Amniotic stem cell (primary cell): ENCODE measurements around the gene FRMD4B.
"Not testable (repeated sequence)": the region's sequence is repeated elsewhere in the genome, so short reads cannot be mapped to it uniquely, and the experiment has no call there.

Source experiments
- DNase-seq: peaks from one replicate; lab custom pipeline; 2025; lab: John Stamatoyannopoulos, UW

The FRMD4B gene

DNA sequence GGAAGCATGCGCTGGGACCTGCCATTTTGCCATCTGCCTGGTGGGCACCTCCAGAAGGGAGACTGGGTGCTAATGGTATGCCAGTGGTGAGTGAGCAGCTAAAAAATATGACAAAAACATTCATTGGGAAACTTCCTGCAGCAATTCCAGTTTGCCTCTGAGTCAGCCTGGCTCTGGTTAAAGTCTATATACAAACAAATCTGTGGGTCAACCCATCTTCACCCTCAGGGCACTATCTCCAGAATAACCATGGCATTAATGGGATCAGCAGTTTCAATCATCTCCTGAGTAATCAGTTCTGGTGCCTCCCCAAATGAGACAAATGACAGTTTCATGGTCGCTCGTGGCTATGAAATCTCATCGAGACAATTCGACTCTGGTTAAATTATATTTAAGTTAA lies 21.5 kb downstream of the FRMD4B start:
- DNase-seq, result peak; percentile 63

DNA sequence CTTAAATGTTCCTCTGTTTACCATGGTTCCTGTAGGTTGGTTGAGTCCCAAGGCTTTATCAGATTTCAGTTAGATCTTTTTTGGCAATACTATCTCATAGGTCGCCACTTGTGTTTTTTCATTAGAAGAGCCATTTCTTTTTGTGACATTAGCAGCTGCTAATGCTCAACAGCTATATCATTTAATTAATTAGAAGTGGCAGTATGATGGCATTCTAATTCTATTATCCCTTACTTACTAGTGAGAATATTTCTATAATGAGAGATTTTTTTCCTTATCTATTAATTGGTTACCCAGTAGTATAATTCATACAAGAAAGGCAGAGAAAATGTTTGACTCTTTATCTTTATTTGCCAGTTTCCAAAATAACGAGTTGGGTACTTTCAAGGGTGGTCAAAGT lies 25.2 kb downstream of the FRMD4B start:
- no peak for DNase-seq

DNA sequence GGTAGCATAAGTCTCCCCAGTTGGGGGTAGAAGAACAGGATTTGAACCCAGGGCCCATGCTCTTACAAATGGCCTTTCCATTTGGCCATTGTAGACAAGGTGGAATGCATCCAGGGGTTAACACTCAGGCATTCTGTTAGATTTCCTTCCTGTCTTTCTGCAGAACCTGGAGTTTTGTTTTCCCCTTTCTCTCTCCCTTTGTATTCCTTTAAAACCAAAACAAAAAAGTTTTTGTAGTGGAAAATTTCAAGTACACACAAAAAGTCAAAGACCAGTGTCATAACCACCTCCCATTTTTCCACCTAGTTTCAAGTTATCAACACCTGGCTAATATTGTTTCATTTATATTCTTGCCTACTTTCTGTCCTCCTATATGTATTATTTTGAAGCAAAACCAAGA lies 26.0 kb downstream of the FRMD4B start:
- no peak for DNase-seq

DNA sequence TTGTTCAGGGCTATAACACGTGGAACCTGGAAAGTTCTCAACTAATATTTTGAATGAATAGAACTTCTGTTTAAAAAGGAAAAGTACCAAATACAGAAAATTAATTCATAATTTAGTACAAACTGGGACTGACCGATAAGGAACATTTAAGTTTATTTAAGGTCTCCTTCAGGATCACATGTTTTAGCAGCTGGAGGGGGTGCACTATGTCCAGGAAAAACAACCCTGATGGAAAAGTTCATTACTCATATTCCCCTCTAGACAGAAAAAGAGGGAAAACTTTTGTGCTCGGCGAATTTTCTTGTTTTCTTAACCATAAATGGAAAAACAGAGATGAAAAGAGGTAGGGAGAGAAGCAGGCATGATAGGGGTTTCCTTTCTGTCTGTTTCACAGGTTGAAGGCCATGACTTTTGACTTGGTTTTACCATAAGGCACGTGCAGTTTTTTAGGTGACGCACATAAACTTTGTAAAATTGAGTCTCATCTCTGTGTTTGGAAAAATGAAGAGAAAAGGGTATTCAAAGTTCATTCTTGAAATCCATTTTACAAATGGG lies 26.5 kb downstream of the FRMD4B start:
- no peak for DNase-seq

DNA sequence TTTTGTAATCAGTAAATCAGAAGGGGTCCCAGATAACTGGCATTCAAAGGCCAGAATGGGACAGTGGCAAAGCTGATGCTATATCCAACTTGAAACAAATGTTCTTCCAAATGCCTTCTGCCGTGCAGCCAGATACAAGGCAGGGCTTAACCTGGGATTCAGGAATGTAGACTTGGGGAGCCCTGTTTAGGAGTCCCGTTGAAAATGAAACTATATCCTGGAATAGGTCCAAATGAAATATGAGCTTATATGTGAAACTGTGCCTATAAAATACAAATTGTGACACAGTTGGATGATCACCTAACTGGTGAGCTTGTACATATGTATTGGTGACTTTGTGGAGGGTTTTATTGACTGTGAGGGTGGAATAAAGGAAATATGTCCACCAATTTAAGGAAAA lies 28.7 kb downstream of the FRMD4B start:
- no peak for DNase-seq

DNA sequence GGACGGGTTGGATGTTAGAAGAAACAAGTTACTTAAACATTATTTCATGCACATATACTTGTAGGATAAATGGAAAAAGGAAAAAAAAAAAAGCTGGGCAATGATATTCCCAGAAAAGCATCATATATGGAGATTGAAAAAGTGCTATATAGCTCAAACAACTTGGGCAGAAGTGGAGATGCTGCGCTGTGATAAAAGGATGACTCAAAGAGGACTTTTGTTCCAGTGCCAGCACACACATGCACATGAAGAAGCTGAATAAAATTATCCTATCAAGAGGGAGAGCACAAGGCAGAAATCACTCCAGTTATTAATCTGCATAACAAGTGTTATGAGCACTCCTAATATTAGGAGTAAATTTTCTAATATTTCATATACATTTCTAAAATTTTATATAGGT lies 30.9 kb downstream of the FRMD4B start:
- no peak for DNase-seq

DNA sequence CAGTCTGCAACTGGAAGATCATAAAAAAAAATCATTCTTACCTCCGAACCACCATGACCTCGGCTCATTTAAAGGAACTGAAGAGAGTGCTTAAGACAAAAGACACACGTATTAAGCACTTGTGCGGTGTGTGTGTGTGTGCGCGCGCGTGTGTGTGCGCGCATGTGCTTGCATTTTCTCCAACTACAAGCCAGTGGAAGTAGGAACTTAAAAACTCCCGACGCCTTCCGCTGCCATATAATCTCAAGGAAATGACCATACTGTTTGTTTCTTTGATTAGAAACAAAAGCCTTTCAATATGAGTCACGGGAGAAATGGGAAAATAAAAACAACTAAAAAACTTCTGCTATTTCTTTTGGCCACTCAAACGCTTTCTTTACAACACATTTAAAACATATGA lies 32.4 kb downstream of the FRMD4B start:
- no peak for DNase-seq

DNA sequence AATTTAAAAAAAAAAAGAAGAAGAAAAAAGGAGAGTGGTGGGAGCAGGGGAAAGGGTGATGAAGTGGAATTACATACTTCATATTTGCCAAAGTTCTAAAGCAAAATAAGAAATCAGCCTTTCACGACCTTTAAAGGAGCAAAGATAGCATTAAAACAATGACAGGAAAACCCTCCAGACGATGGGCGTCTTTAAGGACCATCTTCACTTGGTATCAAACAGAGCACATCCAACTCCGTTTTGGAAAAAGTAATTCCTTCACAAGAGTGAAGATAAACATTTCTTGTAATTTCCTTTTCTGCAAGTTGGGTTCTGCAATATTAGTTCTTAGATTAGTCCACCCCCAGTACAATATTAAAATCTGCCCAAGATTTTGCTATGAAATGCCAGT lies 32.8 kb downstream of the FRMD4B start:
- no peak for DNase-seq

DNA sequence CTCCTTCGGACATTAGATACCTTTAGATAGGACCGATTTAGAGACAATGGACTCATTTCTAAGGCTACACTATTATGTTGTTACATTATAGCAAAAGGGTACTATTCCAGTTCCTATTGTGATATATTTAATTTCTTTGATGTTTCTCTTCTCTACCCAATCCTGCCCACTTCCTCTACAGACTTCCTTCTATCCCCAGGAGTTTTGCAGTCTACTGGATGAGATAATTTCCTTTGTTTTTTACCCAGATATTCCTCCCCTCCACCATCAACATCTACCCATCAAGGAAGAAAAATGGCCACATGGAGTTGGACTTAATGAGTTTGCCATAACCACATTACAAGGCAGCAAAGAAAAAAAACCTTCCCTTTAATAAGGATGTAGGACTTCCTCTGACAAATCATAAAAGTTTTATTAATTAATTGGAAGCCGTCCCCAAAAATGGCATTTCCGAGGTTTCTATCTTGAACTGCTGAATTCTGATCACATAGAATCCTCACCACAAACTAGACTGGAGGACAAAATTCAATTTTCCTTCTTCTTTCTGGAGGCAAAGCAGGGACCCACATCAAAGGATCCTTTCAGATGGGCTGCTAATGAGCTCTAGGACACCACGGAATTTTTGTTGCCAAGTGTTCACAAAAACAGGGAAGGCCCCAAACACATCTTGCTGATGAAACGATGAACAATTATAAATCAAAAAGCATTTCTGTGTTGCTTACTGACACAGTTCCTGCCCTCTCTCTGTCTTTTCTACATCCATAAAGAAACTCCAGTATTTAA lies 33.4 kb downstream of the FRMD4B start:
- no peak for DNase-seq

DNA sequence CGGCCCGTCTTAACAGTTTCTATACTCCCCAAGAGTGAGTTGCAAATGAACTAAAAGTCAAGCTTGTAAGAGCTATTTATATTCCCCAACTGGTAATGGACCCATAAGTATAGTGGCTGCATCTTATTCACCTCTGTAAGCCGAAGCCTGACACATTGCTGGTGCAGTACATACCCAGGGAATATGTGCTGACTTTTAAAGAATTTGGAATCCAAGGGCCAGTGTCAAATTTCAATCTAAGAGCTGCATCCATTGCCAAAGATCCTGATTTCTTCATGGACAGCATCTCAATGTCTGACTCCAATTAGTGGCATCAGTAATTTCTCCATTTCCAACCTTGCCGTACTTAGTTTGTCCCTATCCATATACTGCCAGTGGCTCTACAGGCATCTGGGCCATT lies 42.0 kb downstream of the FRMD4B start:
- no peak for DNase-seq

DNA sequence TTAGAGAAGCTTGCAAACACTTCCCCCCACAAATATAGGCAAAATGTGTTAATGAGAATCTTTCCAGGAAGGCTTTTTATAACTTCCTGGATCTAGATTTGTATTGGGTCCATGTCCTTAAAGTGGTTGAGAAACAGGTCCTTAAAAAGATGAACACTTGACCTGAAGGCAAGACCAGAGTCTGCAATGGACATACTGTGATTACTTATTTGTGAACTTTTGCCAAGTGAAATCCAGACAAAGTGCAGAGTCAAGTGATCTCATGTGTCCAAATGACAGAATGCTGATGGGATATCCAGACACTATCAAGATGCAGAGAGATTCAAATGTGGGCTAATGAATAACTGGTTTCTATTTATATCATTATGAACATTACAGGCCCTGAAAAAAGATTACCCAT lies 43.8 kb downstream of the FRMD4B start:
- no peak for DNase-seq

DNA sequence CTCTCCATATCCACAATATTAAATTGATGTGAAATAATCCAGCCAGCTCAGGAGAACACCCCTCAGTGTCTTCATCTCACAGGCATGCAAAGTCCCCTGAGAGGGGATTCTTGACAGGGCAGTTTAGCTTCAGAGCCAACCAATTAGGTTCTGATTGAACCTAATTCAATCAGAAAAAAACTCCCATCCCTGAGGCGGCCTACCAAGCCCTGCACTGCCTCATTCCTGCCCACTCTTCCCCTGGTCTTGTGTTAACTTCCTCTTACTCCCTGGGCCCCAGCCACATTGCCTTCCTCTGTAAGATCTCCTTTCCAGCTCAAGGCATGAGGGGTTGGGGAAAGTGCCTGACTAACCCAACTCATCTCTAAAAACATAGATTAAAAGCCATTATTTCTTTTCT lies 46.1 kb downstream of the FRMD4B start:
- DNase-seq, result no peak

DNA sequence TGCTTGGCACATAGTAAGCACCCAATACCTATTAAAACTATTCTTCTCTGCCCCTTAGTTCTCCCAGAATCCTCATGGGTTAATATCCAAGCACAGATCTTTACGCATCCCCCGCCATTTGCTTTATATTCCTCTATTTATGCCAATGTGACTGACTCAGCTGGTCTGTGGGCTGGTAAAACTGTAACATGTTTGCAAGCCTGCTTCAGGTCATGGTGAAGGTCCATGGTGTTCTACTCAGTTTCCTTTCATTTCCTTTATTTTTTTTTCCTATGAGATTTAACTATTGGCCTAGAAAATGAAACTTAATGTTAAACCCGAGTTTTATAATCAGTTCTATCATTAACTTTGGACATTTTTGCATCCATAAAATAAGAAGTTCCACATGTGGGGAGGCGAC lies 47.0 kb downstream of the FRMD4B start:
- no peak for DNase-seq

DNA sequence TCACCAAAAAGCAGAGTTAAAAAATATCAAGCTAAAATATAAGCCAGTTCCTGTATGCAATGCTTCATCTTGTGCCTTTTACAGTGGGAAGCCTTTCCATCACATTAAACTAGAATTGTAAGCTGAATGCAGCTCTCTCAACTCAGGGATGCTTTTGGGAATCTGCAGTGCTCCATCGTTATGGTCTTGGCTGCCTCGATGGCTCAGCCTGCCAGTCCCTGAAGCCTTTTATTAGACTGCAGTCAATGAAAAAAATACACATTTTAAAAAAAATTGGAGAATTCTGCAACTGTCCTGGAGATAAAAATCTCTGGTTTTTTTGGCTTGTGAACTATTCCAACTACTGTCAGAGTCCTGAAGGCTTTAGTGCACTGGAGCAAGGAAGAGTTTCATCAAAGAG lies 53.0 kb downstream of the FRMD4B start:
- DNase-seq, result no peak

DNA sequence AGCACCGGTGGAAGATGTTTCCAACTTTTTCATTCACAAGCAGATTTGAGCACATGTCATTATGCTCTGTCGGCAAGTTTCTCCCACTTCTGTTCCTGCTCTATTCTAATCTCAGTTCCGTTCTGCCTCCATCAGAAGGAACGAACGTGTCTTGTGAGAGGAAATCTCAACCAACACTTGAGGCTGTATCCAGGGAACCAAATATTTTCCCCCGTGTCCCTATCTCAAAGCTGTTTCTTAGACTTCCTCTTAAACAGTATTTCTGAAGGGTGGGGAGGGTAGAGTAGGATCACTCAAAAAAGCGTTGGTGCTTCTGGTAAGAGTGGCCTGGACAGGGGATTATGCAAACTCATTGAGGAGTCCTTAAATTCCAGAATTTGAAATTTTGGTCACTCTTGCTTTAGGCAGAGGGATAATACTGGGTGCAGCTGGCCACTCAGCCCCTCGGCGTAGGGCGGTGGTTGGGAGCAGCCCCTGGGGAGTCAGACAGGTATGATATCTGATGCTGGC lies 54.9 kb downstream of the FRMD4B start:
- DNase-seq, result no peak

DNA sequence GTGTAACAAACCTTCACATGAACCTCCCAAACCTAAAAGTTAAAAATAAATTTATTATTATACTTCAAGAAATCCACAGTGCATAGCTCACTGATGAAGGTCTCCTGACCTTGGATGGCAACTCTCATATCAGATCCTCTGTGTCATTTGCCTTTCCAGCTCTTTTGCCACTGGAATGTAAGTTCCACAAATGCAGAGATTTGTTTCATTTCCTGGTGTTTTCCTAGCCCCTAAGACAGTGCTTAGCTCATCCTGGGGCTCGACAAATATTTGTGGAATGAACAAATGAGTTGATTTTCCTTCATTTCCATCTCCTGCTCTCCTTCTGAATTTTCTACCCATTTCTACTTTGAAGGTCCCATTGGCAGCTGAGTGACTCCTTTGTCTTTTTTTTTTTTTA lies 56.0 kb downstream of the FRMD4B start:
- DNase-seq, result no peak

DNA sequence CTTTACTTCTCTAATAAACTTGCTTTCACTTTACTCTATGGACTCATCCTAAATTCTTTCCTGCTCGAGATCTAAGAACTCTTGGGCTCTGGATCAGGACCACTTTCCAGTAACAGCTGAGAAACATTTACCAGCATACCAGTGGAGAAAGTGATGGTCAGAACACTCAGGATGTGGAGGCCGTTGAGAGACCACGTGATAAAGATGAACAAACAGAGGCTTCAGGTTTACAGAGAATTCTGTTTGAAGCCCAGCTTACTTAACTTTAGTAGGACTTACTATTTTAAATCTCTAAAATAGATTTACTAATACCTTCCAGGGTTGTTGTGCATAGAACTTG lies 57.0 kb downstream of the FRMD4B start:
- DNase-seq, result no peak

DNA sequence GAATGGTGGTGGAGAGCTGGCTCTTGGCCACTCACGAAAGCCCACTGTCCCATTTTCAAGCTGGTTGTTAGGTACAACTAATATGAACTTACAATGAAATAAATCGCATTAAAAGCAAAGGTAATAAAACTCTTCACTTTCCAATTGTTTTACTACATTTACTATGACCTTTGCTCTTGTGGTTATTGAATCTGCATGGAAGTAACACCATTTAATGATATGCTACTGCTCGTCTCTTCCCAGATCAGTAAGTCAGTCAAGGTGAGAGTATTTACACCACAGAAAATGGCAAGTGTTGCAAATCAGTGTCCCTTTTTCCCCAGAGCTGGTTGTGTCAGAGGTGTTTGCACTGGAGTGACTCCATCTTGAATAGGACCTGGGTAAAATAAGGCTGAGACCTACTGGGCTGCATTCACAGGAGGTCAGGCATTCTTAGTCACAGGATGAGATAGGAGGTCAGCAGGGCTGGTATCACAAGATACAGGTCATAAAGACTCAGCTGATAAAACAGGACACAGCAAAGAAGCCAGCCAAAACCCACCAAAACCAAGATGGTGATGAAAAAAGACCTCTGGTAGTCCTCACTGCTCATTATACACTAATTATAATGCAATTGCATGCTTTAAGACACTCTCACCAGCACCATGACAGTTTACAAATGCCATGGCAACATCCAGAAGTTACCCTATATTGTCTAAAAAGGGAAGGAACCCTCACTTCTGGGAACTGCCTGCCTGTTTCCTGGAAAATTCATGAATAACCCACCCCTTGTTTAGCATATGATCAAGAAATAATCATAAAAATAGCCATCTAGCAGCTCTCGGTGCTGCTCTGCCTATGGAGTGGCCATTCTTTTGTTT lies 57.6 kb downstream of the FRMD4B start:
- DNase-seq, result no peak

DNA sequence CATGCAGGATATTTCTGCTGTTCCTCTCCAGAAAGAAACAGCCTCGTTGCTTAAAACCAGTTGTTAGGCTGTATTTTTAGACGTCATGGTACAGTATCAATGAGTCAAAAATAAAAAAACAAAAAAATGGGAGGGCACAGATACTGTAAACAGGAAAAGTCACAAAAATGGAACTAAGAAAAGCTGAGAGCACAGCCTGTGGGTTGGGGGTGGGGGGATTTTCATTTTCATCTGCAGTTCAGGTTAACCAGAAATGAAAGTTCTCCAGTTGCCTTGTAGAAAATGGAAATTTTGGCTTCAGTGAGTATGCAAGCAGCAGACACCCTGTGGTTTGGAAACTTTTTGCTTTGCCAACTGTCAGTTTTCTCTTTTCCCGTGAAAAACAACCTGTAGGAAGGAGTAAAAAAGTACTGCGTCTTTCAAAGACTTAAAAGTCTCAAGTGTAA lies 59.0 kb downstream of the FRMD4B start:
- DNase-seq, result no peak

DNA sequence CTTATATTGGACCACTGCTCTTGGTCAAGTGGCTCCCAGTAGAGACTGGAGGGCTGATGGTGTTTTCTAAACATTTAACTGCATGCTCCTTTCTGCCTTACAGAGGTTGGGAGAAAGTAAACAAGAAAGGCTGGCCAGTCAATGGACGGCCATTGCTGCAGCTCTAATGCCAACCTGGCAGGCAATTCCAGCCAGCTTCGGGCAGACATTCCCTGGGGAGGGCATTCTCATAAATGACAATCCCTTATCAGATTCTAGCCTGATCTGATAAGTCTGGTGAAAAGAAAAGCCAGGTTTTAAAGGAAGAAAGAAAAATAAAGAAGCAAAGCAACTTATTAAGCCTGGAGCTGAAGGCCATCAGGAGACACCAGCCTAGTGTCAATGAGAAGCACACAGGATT lies 60.7 kb downstream of the FRMD4B start:
- DNase-seq, result no peak

DNA sequence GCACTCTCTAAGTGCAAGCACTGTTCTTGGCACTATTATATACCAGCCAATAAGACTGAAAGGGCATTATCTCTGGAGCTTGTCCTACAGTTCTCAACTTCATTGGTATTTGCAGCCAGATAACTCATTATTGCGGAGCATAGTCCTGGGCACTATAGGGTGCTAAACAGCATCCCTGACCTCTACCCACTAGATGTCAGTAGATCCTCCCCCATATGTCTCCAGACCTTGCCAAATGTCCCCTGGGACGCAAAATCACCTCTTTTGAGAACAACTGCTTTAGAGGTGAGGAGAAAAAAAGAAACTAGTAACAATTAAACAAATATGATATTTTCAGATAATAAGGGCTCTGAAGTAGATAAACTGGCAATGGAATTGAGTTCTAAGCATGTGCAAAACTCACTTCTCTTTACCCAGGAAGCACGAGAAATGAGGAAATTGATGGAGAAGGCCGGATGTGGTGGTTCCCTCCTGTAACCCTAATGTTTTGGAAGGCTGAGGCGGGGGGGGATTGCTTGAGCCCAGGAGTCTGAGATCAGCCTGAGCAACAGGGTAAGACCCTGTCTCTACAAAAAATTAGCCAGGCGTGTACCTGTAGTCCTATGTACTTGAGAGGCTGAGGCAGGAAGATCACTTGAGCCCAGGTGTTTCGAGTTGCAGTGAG lies 61.4 kb downstream of the FRMD4B start:
- no peak for DNase-seq

DNA sequence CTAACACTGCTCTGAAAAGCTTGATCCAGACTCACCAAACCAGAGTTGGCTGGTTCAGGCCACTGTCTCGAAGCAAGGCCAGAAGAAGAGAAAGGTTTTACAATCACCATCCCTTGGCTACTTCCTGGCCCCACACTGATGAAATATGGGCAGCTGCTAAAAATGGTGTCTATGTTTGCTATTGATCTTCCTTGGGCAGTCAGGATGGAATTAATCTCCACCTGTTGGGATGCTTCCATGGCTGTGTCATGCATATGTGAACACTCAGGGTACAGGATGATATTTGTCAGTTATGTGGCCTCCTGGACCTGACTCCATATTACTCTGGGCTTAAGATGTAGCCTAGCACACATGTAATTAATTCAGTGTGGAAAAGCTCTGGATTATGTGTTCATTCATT lies 61.9 kb downstream of the FRMD4B start:
- DNase-seq, result no peak

DNA sequence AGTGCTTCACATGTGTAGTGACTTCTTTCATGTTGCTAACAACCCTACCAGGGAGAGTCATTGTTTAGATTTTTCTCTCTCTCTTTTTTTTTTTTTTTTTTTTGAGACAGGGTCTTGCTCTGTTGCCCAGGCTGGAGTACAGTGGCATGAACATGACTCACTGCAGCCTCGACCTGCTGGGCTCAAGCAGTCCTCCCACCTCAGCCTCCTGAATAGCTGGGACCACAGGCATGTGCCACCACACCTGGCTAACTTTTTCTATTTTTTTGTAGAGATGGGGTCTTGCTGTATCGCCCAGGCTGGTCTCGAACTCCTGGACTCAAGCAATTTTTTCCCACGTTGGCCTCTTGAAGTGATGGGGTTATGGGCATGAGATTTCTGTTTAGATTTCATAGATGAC lies 63.4 kb downstream of the FRMD4B start:
- not testable (repeated sequence) for DNase-seq
